GM21360 (cell line): ENCODE results near the gene BCL2L14.

Experiments
- ATAC-seq: cut with Tn5 transposase; IDR thresholded peaks from one replicate; pipeline ENCODE4 v1.9.1; 2021; ENCODE audit warnings: mild to moderate bottlenecking, moderate library complexity; ENCODE audit not compliant: unreplicated experiment

Gene BCL2L14

DNA sequence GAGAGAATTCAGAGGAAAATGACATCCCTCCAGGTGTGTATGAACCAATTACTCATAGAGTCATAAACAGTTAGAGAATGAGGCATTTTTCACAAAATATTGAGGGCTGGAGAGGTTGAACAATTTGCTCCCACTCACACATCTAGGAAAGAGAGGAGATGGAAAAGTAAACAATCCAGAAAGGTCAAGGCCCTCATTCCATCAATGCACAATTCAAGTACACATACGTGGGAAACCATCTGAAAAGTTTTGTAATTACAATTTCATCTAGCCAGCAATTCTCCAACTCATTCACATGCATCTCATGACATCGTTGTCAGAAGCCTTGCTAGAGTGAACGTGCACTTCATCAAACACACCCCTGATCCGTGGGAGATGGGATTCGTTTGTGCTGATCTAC, 15.7 kb upstream of the BCL2L14 start:
- no peak for ATAC-seq

DNA sequence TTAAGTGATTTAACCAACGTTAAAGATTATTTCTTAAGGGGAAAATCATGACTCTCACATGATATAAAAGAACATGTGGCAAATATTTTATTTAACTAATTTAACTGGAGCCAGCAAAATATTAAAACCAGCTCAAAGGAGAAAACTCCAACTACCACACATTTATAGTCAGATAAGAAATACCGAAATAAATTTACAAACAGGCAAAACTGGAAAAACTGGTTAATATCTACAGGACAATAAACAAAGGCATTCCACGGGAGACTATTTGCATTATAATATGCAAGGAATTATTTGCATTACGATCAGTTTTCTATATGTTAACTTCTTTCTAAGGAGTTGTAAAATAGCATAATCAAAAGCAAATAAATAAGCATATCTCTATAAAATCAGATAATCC, 13.8 kb upstream of the BCL2L14 start:
- ATAC-seq = no peak

GRCh38 chr12:12064596-12064995, 6.1 kb upstream of the BCL2L14 start:
- ATAC-seq = no peak

DNA sequence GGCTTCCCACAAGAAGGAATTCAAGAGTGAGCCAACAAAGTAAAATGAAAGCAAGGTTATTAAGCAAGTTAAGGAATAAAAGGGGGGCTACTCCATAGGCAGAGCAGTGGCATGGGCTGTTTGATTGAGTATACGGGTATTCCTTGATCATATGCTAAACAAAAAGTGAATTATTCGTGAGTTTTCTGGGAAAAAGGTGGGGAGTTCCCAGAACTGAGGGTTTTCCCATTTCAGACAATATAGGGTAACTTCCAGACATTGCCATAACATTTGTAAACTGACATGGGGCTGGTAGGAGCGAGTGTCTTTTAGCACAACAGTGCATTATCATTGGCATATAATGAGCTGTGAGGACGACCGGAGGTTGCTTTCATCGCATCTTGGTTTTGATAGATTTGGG, 2.0 kb upstream of the BCL2L14 start:
- ATAC-seq = no peak

GRCh38 chr12:12069821-12070548, 754 bp upstream of the BCL2L14 start:
- no peak for ATAC-seq

DNA sequence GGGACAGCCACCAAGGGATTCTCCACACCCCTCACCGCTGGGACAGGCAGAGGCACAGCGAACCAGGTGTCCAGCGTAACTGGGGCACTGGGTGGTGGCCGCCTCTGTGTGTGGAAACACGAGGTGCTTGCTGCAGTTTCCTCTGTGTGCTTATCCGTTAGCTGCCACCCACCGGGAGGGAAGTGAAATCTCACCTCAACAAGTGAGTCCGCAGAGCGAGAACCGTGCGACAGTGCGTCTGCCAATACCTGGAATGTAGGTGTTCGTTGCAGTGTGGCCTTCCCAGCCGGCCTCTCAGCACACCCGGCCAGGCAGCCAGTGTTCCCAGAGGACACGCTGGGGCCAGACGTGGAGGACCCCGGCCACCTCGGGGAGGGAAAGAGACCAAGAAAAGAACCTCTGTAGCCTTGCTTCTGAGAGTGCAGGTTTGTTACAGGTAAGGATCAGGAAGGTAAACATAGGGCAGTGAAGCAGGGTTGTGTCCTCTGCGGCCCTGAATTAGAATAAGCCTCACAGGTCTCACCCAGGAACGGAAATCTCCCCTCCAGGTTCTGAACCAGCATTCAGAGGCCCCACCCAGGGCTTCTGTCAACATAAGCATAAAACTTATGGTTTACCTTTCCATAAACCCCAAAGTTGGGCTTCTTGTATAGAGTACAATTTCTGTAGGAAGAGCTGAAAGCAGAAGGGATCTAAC, 1.5 kb downstream of the BCL2L14 start:
- ATAC-seq = no peak

GRCh38 chr12:12079291-12079690, 8.6 kb downstream of the BCL2L14 start:
- no peak for ATAC-seq

GRCh38 chr12:12081836-12082497, 11.2 kb downstream of the BCL2L14 start:
- ATAC-seq = no peak

- no peak for ATAC-seq
Observed at GRCh38 chr12:12083688-12084087, 12.9 kb downstream of the BCL2L14 start.

DNA sequence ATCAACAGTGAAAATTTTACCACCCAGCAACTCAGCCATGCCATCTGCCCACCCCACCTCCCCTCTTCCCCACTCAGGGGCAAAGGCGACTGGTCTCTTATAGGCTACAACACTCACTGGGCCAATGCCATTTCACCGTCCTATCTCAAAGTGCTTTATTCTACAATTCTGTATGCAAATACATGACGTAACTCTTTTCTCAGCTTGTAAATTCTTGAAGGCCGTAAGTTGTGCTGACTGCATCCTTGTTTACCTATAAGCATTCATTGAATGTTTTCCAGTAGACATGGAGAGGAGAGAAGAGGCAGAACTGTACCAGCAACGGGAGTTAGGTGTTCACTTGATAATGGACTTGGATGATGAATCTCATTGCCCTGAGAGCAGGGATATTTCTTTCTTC, 15.6 kb downstream of the BCL2L14 start:
- ATAC-seq = no peak

- ATAC-seq = no peak
Observed at GRCh38 chr12:12086973-12087692, 16.4 kb downstream of the BCL2L14 start.

GRCh38 chr12:12087693-12088034, 16.9 kb downstream of the BCL2L14 start:
- ATAC-seq = no peak

- no peak for ATAC-seq
Observed at GRCh38 chr12:12088147-12088546, 17.4 kb downstream of the BCL2L14 start.

DNA sequence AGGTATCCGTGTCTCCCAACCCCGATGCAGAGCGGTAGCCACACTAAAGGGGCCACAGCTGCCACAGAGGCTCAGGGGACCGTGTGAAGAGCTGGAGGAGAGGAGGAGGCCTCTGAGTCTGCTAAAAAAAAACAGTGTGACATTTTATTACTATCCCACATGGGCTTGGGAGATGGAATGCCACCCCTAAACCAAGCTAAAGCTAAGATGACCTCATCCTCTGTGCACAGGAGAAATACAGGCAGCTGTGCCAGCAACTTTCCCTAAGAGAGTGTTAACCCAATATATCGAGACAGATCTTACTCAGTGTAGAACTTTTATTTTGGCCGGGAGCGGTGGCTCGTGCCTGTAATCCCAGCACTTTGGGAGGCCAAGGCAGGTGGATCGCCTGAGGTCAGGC, 18.0 kb downstream of the BCL2L14 start:
- no peak for ATAC-seq

DNA sequence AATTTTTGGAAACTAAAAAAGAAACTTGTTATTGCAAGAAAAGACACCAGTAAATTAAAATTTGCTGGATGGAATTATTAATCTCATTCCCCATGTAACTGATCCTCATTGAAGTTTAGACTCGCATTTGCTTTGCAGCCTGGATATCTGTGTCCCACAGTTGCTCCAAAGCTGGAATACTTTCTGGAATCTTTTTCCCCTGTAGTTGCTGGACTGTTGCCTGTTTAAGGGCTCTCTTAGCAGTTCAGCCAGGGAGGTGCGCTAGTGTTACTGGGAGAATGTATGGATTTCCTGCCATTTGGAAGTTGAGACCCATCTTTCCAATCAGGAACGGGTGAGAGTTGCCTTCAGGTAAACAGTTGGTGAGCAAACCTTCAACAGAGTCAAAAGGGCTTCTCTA, 20.3 kb downstream of the BCL2L14 start:
- no peak for ATAC-seq

DNA sequence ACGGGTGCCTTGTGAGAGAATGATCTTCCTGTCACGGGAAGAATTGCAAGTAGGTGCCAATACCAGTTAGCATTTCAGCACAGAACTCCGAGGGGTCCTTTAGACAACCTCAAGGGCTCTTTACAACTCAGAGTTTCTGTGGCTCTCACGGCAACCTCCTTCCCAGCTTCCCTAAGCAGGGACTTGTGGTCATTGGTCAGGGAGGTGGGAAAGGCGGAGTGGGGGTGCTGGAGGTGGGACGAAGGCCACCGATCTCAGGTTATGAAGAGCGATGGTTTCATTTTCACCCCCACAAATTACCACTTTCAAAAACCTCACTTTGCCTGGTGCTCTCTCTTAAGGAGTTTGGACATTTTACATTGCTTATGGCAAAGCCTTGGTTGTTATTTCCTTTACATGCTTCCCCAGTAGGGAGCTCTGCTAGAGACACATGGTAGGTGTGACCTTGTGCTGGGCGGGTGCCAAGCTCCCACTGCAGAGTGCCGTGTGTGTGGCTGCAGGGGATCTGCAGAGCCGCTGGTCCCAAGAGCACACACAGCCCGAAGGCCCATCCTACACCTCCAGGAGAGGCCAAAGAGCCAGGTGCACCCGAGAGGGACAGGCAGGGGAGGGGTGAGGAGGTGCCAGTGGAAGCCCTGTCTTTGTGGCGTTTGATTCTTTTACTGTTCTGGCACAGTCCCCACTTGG, 21.4 kb downstream of the BCL2L14 start:
- ATAC-seq = no peak

GRCh38 chr12:12094481-12094880, 23.7 kb downstream of the BCL2L14 start:
- no peak for ATAC-seq

DNA sequence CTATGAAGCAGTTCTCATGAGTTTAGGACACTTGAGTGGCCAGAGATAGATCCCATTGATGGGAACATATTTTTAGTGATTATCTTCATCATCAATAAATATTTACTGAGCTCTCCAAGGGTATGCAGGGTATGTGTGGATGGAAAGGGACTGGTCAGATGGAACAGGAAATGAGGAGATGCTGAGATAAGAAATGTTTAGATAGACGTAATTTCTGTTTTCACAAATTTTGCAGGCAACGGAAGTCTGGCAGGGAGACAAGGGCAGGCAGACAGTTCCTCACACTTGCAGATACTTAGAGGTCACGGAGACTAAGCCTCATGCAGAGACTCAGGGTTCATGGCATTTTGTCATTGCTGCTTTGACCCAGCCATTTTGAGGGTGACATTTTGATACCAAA, 24.3 kb downstream of the BCL2L14 start:
- no peak for ATAC-seq

DNA sequence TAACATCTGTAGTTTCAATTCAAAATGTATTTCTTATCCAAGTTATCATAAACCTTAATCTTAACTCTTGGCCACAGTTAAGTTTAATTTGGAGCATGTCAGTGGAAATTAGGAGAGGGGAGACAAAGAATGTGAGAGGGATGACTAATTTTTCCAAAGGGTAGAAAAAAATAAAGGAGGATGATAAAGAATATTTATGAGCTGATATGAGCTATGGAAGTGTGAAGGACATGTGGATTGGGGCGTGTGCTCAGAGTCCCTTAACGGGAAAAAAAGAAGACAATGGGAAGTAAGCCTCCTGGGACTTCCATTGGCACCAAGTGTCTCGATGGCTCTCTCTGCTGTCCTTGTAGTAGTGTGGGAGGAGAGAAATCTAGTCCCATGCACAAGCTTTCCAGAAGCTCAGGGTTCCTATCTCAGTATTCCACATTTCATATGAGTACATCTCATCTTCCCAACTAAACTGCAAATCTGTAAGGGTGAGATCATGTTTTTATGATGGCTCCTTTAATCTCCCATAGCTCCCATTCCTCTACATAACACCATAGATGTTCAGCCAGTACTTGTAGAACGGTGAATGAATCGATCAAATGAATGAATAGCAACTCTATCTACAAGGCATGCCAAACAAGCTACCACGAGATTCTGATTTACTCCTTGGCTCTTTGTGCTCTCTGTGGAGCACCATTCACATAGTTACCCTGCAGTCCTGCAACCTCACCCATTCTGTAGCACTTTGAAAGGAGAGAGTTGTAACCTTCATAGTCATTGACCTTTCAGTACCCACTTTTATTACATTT, 27.4 kb downstream of the BCL2L14 start:
- no peak for ATAC-seq

- no peak for ATAC-seq
Observed at GRCh38 chr12:12098691-12099015, 27.9 kb downstream of the BCL2L14 start.
